WTC11 (cell line): ENCODE measurements around the gene DOCK1. TPM values are rescaled to one million over a fixed set of nuclear protein-coding genes. Genes with fewer than 3 reads are reported as not detected.

Experiments
- ATAC-seq: fragments of 200-7000 bp; cut with Tn5 transposase; 2 replicates; pipeline ENCODE4 v1.10.0; 2021; ENCODE audit warnings: mild to moderate bottlenecking, moderate library complexity
- CTCF ChIA-PET: fragments of 300-600 bp; sonication (Branson Sonifier 250); formaldehyde crosslinking; loops from one replicate; lab custom pipeline; 2021; ENCODE audit warnings: antibody characterized with exemption; lab: Charles Lee
- POLR2A ChIA-PET: fragments of 350-600 bp; sonication (Branson Sonifier 250); formaldehyde crosslinking; loops from one replicate; lab custom pipeline; 2021; ENCODE audit warnings: antibody characterized with exemption; lab: Charles Lee
- DNase-seq: peaks from one replicate; pipeline ENCODE4 v3.0.0; 2021; ENCODE audit warnings: low spot score
- H3K27ac Mint-ChIP-seq: 2 replicates; pipeline ENCODE4 v1.8.0; 2021; ENCODE audit warnings: mixed read lengths
- H3K27me3 Mint-ChIP-seq: 2 replicates; pipeline ENCODE4 v1.8.0; 2021; ENCODE audit warnings: low read depth, mild to moderate bottlenecking, moderate library complexity, mixed read lengths
- H3K36me3 Mint-ChIP-seq: 2 replicates; pipeline ENCODE4 v1.8.0; 2021; ENCODE audit warnings: mixed read lengths
- H3K4me1 Mint-ChIP-seq: 2 replicates; pipeline ENCODE4 v1.8.0; 2022; ENCODE audit warnings: mixed read lengths
- H3K4me3 Mint-ChIP-seq: 2 replicates; pipeline ENCODE4 v1.8.0; 2021; ENCODE audit warnings: mild to moderate bottlenecking, moderate library complexity, mixed read lengths
- H3K9me3 Mint-ChIP-seq: 2 replicates; pipeline ENCODE4 v1.8.0; 2021; ENCODE audit warnings: mixed read lengths
- ETV6 ChIP-seq: sonication (generic); formaldehyde crosslinking; IDR thresholded peaks from 2 replicates; pipeline ENCODE4 v1.8.1; 2022; ENCODE audit warnings: mild to moderate bottlenecking, missing genetic modification reagents
- FOXK1 ChIP-seq: sonication (generic); formaldehyde crosslinking; IDR thresholded peaks from 2 replicates; pipeline ENCODE4 v1.8.0; 2022; ENCODE audit warnings: mild to moderate bottlenecking, moderate library complexity, missing genetic modification reagents
- NFATC4 ChIP-seq: fragments of 250-450 bp; sonication (Bioruptor Pico); IDR thresholded peaks from 2 replicates; pipeline ENCODE4 v1.9.0; 2021; ENCODE audit warnings: mild to moderate bottlenecking
- PRRX2 ChIP-seq: fragments of 250-450 bp; sonication (Bioruptor Pico); IDR thresholded peaks from 2 replicates; pipeline ENCODE4 v1.8.0; 2021; ENCODE audit warnings: mild to moderate bottlenecking
- RORB ChIP-seq: fragments of 250-450 bp; sonication (Bioruptor Pico); IDR thresholded peaks from 2 replicates; pipeline ENCODE4 v1.9.0; 2021; ENCODE audit warnings: mild to moderate bottlenecking
- SMAD3 ChIP-seq: sonication (generic); formaldehyde crosslinking; IDR thresholded peaks from 2 replicates; pipeline ENCODE4 v1.8.0; 2022; ENCODE audit warnings: missing genetic modification reagents, mild to moderate bottlenecking, borderline replicate concordance
- ZBTB21 ChIP-seq: sonication (generic); formaldehyde crosslinking; IDR thresholded peaks from 2 replicates; pipeline ENCODE4 v1.8.1; 2023; ENCODE audit warnings: mild to moderate bottlenecking, missing genetic modification reagents, borderline replicate concordance
- ZNF263 ChIP-seq: sonication (generic); formaldehyde crosslinking; IDR thresholded peaks from 2 replicates; pipeline ENCODE4 v1.8.1; 2022; ENCODE audit warnings: low read depth, mild to moderate bottlenecking, moderate library complexity, missing genetic modification reagents
- total RNA-seq: library from RNA; stranded (reverse); gene quantifications from 3 replicates; pipeline ENCODE4 v1.2.3, GENCODE V29; 2021
- TF ChIP-seq, protein P1 (sequence below): sonication (generic); formaldehyde crosslinking; IDR thresholded peaks from 2 replicates; pipeline ENCODE4 v1.8.1; 2023; ENCODE audit warnings: mild to moderate bottlenecking, missing genetic modification reagents
- TF ChIP-seq, protein P2 (sequence below): fragments of 250-450 bp; sonication (Bioruptor Pico); IDR thresholded peaks from 2 replicates; pipeline ENCODE4 v2.1.2; 2022; ENCODE audit warnings: mild to moderate bottlenecking, moderate library complexity
- TF ChIP-seq, protein P3 (sequence below): sonication (generic); formaldehyde crosslinking; IDR thresholded peaks from 2 replicates; pipeline ENCODE4 v1.8.1; 2022; ENCODE audit warnings: mild to moderate bottlenecking, missing genetic modification reagents, moderate library complexity, borderline replicate concordance
- TF ChIP-seq, protein P4 (sequence below): sonication (generic); formaldehyde crosslinking; IDR thresholded peaks from 2 replicates; pipeline ENCODE4 v1.8.0; 2022; ENCODE audit warnings: missing genetic modification reagents
- TF ChIP-seq, protein P5 (sequence below): sonication (generic); formaldehyde crosslinking; IDR thresholded peaks from 2 replicates; pipeline ENCODE4 v1.8.1; 2023; ENCODE audit warnings: mild to moderate bottlenecking, missing genetic modification reagents, moderate library complexity
- TF ChIP-seq, protein P6 (sequence below): sonication (generic); formaldehyde crosslinking; IDR thresholded peaks from 2 replicates; pipeline ENCODE4 v1.8.1; 2023; ENCODE audit warnings: mild to moderate bottlenecking, missing genetic modification reagents, moderate library complexity
- TF ChIP-seq, protein P7 (sequence below): sonication (generic); formaldehyde crosslinking; IDR thresholded peaks from 2 replicates; pipeline ENCODE4 v1.8.1; 2023; ENCODE audit warnings: mild to moderate bottlenecking, moderate library complexity, missing genetic modification reagents
- TF ChIP-seq, protein P8 (sequence below): sonication (generic); formaldehyde crosslinking; IDR thresholded peaks from 2 replicates; pipeline ENCODE4 v1.8.1; 2022; ENCODE audit warnings: mild to moderate bottlenecking, moderate library complexity, missing genetic modification reagents
- TF ChIP-seq, protein P9 (sequence below): sonication (generic); formaldehyde crosslinking; IDR thresholded peaks from 2 replicates; pipeline ENCODE4 v1.8.0; 2022; ENCODE audit warnings: mild to moderate bottlenecking, missing genetic modification reagents
- TF ChIP-seq, protein P10 (sequence below): fragments of 250-450 bp; sonication (Bioruptor Pico); IDR thresholded peaks from 2 replicates; pipeline ENCODE4 v1.9.0; 2021; ENCODE audit warnings: mild to moderate bottlenecking, borderline replicate concordance

DOCK1 gene
- total RNA-seq, 1 experiment from 2014 or later: 52.1 TPM

DNA sequence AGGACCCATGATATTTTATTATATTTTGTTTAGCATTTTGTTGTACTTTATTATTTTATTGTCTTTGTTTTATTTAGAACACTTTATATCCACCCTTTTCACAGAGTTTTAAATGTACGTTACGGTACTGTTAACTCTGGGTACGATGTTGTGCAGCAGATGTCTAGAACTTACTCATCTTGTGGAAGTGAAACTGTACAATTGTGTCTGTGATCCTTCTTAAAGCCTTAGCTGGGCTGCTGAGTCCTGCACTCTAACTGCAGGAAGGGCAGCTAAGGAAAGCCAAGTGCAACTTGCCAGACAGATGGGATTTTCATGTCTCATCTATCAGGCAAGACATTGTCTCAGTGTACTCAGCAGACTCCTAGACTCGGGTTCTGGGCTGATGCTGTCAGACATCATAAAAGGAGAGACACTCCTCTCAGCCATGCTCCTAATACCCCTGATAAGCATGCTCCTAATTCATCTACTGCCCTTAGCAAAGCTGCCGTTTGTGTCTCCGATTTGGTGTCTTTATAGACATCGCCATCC lies 305.8 kb downstream of the DOCK1 start:
- no peak for DNase-seq
- Mint-ChIP-seq H3K4me3 (no peak overlapping the region), H3K4me1 (peaks cover 48% of the 10 kb centered on the region), H3K27ac (peak overlapping the region; percentile 37), H3K36me3 (no peaks in the 10 kb centered on the region), H3K9me3 (no peaks in the 10 kb centered on the region), H3K27me3 (no peaks in the 10 kb centered on the region)
- ChIA-PET CTCF (no interaction called here), POLR2A (no interaction called here)
- no peak for ATAC-seq
- TF ChIP-seq ZBTB21 (CRISPR knock-in tag) (no peak), ETV6 (CRISPR knock-in tag) (no peak), RORB (CRISPR knock-in tag) (no peak), NFATC4 (CRISPR knock-in tag) (no peak), PRRX2 (CRISPR knock-in tag) (no peak), SMAD3 (CRISPR knock-in tag) (no peak), FOXK1 (no peak), ZNF263 (CRISPR knock-in tag) (no peak)
- TF ChIP-seq, protein P1, sequence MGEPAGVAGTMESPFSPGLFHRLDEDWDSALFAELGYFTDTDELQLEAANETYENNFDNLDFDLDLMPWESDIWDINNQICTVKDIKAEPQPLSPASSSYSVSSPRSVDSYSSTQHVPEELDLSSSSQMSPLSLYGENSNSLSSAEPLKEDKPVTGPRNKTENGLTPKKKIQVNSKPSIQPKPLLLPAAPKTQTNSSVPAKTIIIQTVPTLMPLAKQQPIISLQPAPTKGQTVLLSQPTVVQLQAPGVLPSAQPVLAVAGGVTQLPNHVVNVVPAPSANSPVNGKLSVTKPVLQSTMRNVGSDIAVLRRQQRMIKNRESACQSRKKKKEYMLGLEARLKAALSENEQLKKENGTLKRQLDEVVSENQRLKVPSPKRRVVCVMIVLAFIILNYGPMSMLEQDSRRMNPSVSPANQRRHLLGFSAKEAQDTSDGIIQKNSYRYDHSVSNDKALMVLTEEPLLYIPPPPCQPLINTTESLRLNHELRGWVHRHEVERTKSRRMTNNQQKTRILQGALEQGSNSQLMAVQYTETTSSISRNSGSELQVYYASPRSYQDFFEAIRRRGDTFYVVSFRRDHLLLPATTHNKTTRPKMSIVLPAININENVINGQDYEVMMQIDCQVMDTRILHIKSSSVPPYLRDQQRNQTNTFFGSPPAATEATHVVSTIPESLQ: no peak
- TF ChIP-seq, protein P2, sequence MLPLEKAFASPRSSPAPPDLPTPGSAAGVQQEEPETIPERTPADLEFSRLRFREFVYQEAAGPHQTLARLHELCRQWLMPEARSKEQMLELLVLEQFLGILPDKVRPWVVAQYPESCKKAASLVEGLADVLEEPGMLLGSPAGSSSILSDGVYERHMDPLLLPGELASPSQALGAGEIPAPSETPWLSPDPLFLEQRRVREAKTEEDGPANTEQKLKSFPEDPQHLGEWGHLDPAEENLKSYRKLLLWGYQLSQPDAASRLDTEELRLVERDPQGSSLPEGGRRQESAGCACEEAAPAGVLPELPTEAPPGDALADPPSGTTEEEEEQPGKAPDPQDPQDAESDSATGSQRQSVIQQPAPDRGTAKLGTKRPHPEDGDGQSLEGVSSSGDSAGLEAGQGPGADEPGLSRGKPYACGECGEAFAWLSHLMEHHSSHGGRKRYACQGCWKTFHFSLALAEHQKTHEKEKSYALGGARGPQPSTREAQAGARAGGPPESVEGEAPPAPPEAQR (CRISPR knock-in tag): no peak
- TF ChIP-seq, protein P3, sequence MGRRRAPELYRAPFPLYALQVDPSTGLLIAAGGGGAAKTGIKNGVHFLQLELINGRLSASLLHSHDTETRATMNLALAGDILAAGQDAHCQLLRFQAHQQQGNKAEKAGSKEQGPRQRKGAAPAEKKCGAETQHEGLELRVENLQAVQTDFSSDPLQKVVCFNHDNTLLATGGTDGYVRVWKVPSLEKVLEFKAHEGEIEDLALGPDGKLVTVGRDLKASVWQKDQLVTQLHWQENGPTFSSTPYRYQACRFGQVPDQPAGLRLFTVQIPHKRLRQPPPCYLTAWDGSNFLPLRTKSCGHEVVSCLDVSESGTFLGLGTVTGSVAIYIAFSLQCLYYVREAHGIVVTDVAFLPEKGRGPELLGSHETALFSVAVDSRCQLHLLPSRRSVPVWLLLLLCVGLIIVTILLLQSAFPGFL (CRISPR knock-in tag): no peak
- TF ChIP-seq, protein P4, sequence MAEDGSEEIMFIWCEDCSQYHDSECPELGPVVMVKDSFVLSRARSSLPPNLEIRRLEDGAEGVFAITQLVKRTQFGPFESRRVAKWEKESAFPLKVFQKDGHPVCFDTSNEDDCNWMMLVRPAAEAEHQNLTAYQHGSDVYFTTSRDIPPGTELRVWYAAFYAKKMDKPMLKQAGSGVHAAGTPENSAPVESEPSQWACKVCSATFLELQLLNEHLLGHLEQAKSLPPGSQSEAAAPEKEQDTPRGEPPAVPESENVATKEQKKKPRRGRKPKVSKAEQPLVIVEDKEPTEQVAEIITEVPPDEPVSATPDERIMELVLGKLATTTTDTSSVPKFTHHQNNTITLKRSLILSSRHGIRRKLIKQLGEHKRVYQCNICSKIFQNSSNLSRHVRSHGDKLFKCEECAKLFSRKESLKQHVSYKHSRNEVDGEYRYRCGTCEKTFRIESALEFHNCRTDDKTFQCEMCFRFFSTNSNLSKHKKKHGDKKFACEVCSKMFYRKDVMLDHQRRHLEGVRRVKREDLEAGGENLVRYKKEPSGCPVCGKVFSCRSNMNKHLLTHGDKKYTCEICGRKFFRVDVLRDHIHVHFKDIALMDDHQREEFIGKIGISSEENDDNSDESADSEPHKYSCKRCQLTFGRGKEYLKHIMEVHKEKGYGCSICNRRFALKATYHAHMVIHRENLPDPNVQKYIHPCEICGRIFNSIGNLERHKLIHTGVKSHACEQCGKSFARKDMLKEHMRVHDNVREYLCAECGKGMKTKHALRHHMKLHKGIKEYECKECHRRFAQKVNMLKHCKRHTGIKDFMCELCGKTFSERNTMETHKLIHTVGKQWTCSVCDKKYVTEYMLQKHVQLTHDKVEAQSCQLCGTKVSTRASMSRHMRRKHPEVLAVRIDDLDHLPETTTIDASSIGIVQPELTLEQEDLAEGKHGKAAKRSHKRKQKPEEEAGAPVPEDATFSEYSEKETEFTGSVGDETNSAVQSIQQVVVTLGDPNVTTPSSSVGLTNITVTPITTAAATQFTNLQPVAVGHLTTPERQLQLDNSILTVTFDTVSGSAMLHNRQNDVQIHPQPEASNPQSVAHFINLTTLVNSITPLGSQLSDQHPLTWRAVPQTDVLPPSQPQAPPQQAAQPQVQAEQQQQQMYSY (CRISPR knock-in tag): no peak
- TF ChIP-seq, protein P5, sequence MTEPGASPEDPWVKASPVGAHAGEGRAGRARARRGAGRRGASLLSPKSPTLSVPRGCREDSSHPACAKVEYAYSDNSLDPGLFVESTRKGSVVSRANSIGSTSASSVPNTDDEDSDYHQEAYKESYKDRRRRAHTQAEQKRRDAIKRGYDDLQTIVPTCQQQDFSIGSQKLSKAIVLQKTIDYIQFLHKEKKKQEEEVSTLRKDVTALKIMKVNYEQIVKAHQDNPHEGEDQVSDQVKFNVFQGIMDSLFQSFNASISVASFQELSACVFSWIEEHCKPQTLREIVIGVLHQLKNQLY (CRISPR knock-in tag): no peak
- TF ChIP-seq, protein P6, sequence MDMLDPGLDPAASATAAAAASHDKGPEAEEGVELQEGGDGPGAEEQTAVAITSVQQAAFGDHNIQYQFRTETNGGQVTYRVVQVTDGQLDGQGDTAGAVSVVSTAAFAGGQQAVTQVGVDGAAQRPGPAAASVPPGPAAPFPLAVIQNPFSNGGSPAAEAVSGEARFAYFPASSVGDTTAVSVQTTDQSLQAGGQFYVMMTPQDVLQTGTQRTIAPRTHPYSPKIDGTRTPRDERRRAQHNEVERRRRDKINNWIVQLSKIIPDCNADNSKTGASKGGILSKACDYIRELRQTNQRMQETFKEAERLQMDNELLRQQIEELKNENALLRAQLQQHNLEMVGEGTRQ: no peak
- TF ChIP-seq, protein P7, sequence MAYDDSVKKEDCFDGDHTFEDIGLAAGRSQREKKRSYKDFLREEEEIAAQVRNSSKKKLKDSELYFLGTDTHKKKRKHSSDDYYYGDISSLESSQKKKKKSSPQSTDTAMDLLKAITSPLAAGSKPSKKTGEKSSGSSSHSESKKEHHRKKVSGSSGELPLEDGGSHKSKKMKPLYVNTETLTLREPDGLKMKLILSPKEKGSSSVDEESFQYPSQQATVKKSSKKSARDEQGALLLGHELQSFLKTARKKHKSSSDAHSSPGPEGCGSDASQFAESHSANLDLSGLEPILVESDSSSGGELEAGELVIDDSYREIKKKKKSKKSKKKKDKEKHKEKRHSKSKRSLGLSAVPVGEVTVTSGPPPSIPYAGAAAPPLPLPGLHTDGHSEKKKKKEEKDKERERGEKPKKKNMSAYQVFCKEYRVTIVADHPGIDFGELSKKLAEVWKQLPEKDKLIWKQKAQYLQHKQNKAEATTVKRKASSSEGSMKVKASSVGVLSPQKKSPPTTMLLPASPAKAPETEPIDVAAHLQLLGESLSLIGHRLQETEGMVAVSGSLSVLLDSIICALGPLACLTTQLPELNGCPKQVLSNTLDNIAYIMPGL (CRISPR knock-in tag): no peak
- TF ChIP-seq, protein P8, sequence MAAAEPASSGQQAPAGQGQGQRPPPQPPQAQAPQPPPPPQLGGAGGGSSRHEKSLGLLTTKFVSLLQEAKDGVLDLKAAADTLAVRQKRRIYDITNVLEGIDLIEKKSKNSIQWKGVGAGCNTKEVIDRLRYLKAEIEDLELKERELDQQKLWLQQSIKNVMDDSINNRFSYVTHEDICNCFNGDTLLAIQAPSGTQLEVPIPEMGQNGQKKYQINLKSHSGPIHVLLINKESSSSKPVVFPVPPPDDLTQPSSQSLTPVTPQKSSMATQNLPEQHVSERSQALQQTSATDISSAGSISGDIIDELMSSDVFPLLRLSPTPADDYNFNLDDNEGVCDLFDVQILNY (CRISPR knock-in tag): no peak
- TF ChIP-seq, protein P9, sequence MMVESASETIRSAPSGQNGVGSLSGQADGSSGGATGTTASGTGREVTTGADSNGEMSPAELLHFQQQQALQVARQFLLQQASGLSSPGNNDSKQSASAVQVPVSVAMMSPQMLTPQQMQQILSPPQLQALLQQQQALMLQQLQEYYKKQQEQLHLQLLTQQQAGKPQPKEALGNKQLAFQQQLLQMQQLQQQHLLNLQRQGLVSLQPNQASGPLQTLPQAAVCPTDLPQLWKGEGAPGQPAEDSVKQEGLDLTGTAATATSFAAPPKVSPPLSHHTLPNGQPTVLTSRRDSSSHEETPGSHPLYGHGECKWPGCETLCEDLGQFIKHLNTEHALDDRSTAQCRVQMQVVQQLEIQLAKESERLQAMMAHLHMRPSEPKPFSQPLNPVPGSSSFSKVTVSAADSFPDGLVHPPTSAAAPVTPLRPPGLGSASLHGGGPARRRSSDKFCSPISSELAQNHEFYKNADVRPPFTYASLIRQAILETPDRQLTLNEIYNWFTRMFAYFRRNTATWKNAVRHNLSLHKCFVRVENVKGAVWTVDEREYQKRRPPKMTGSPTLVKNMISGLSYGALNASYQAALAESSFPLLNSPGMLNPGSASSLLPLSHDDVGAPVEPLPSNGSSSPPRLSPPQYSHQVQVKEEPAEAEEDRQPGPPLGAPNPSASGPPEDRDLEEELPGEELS (CRISPR knock-in tag): no peak
- TF ChIP-seq, protein P10, sequence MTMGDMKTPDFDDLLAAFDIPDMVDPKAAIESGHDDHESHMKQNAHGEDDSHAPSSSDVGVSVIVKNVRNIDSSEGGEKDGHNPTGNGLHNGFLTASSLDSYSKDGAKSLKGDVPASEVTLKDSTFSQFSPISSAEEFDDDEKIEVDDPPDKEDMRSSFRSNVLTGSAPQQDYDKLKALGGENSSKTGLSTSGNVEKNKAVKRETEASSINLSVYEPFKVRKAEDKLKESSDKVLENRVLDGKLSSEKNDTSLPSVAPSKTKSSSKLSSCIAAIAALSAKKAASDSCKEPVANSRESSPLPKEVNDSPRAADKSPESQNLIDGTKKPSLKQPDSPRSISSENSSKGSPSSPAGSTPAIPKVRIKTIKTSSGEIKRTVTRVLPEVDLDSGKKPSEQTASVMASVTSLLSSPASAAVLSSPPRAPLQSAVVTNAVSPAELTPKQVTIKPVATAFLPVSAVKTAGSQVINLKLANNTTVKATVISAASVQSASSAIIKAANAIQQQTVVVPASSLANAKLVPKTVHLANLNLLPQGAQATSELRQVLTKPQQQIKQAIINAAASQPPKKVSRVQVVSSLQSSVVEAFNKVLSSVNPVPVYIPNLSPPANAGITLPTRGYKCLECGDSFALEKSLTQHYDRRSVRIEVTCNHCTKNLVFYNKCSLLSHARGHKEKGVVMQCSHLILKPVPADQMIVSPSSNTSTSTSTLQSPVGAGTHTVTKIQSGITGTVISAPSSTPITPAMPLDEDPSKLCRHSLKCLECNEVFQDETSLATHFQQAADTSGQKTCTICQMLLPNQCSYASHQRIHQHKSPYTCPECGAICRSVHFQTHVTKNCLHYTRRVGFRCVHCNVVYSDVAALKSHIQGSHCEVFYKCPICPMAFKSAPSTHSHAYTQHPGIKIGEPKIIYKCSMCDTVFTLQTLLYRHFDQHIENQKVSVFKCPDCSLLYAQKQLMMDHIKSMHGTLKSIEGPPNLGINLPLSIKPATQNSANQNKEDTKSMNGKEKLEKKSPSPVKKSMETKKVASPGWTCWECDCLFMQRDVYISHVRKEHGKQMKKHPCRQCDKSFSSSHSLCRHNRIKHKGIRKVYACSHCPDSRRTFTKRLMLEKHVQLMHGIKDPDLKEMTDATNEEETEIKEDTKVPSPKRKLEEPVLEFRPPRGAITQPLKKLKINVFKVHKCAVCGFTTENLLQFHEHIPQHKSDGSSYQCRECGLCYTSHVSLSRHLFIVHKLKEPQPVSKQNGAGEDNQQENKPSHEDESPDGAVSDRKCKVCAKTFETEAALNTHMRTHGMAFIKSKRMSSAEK (CRISPR knock-in tag): no peak
